T-helper 1 cell (primary cell): ENCODE data around the gene PTPRN2.

Experiments used
- DNase-seq, 5 donors: peaks; one replicate each; pipeline ENCODE4 v3.0.0-alpha.2; 2012 to 2020

PTPRN2 gene

GRCh38 chr7:158074896-158075632, 512.6 kb downstream of the PTPRN2 start:
- no peak for DNase-seq

GRCh38 chr7:158073845-158074840, 513.5 kb downstream of the PTPRN2 start:
- DNase-seq: no peak

- no peak for DNase-seq
These were observed 514.5 kb downstream of the PTPRN2 start for GRCh38 chr7:158072991-158073730.

GRCh38 chr7:158070222-158070920, 517.3 kb downstream of the PTPRN2 start:
- DNase-seq: no peak

- DNase-seq: no peak
These were observed 518.8 kb downstream of the PTPRN2 start for GRCh38 chr7:158068853-158069252.

GRCh38 chr7:158067931-158068482, 519.6 kb downstream of the PTPRN2 start:
- DNase-seq: no peak

- no peak for DNase-seq
These were observed 520.2 kb downstream of the PTPRN2 start for GRCh38 chr7:158067219-158067930.

- no peak for DNase-seq
These were observed 521.5 kb downstream of the PTPRN2 start for GRCh38 chr7:158066085-158066484.

GRCh38 chr7:158065340-158065739, 522.3 kb downstream of the PTPRN2 start:
- no peak for DNase-seq

GRCh38 chr7:158064631-158065030, 523.0 kb downstream of the PTPRN2 start:
- no peak for DNase-seq

GRCh38 chr7:158063850-158064610, 523.6 kb downstream of the PTPRN2 start:
- no peak for DNase-seq

- no peak for DNase-seq
These were observed 525.0 kb downstream of the PTPRN2 start for GRCh38 chr7:158062661-158063060.

- no peak for DNase-seq
These were observed 525.6 kb downstream of the PTPRN2 start for GRCh38 chr7:158061884-158062656.

GRCh38 chr7:158061026-158061630, 526.5 kb downstream of the PTPRN2 start:
- no peak for DNase-seq

GRCh38 chr7:158060216-158060615, 527.4 kb downstream of the PTPRN2 start:
- no peak for DNase-seq

- DNase-seq: no peak
These were observed 530.2 kb downstream of the PTPRN2 start for GRCh38 chr7:158057446-158057845.

GRCh38 chr7:158056761-158057160, 530.9 kb downstream of the PTPRN2 start:
- no peak for DNase-seq

GRCh38 chr7:158055726-158056510, 531.7 kb downstream of the PTPRN2 start:
- DNase-seq: no peak
